Embryonic facial prominence (tissue), 1 donor: Measurements from ENCODE around the gene UBE2Q2.
"Not testable (repeated sequence)": the region's sequence is repeated elsewhere in the genome, so short reads cannot be mapped to it uniquely, and the experiment has no call there.

Experiments
- DNase-seq: peaks from one replicate; pipeline ENCODE4 v3.0.0-alpha.2; 2016; ENCODE audit errors: extremely low spot score

The UBE2Q2 gene

GRCh38 chr15:75864213-75865059, 21.2 kb downstream of the UBE2Q2 start:
- no peak for DNase-seq

GRCh38 chr15:75866045-75866444, 22.8 kb downstream of the UBE2Q2 start:
- not testable (repeated sequence) for DNase-seq

- DNase-seq, result no peak
These were observed 23.7 kb downstream of the UBE2Q2 start for GRCh38 chr15:75866916-75867315.

GRCh38 chr15:75867449-75867848, 24.2 kb downstream of the UBE2Q2 start:
- DNase-seq, result no peak

- DNase-seq, result no peak
These were observed 24.8 kb downstream of the UBE2Q2 start for GRCh38 chr15:75868019-75868418.

GRCh38 chr15:75869446-75869845, 26.2 kb downstream of the UBE2Q2 start:
- no peak for DNase-seq

- not testable (repeated sequence) for DNase-seq
These were observed 28.3 kb downstream of the UBE2Q2 start for GRCh38 chr15:75871589-75871988.

- no peak for DNase-seq
These were observed 29.2 kb downstream of the UBE2Q2 start for GRCh38 chr15:75872403-75872990.

- DNase-seq, result no peak
These were observed 40.8 kb downstream of the UBE2Q2 start for GRCh38 chr15:75884041-75884440.

GRCh38 chr15:75887178-75887577, 43.9 kb downstream of the UBE2Q2 start:
- no peak for DNase-seq

- DNase-seq, result no peak
These were observed 48.6 kb downstream of the UBE2Q2 start for GRCh38 chr15:75891895-75892294.

- DNase-seq, result no peak
These were observed 52.5 kb downstream of the UBE2Q2 start for GRCh38 chr15:75895731-75896130.

- DNase-seq, result no peak
These were observed 57.3 kb downstream of the UBE2Q2 start for GRCh38 chr15:75900577-75900976.

GRCh38 chr15:75902129-75902557, 58.9 kb downstream of the UBE2Q2 start:
- no peak for DNase-seq

- DNase-seq, result peak; percentile 83
These were observed 60.3 kb downstream of the UBE2Q2 start, which contains the start of gene FBXO22 for GRCh38 chr15:75903331-75904239. TSS of gene FBXO22 (plus strand) at chr15:75903878. CDS start at chr15:75903964, 86 bp downstream.

GRCh38 chr15:75905231-75905630, 62.0 kb downstream of the UBE2Q2 start:
- DNase-seq, result no peak

- not testable (repeated sequence) for DNase-seq
These were observed 67.1 kb downstream of the UBE2Q2 start for GRCh38 chr15:75910355-75910754.

- no peak for DNase-seq
These were observed 73.7 kb downstream of the UBE2Q2 start for GRCh38 chr15:75916978-75917377.

- DNase-seq, result no peak
These were observed 74.9 kb downstream of the UBE2Q2 start for GRCh38 chr15:75918135-75918534.

- DNase-seq, result no peak
These were observed 76.8 kb downstream of the UBE2Q2 start for GRCh38 chr15:75920079-75920478.

- DNase-seq, result no peak
These were observed 78.8 kb downstream of the UBE2Q2 start for GRCh38 chr15:75921732-75922703.
